Activated B cell treated with CpG ODN at 0.5 μM for 24 hours (primary cell): Measurements from ENCODE around the gene MAPK8. TPM values are rescaled to one million over a fixed set of nuclear protein-coding genes. Genes with fewer than 3 reads are reported as not detected.
A peak's percentile ranks its signal among the peaks of the same experiment; 100 is the strongest.

ENCODE experiments used
- ATAC-seq: fragments of 200-7000 bp; cut with Tn5 transposase; one replicate; pipeline ENCODE4 v1.10.0; 2021; ENCODE audit warnings: low read depth, mild to moderate bottlenecking, moderate library complexity
- CTCF ChIA-PET: fragments of 350-600 bp; sonication (Branson Sonifier 250); formaldehyde crosslinking; loops from one replicate; lab custom pipeline; 2021; ENCODE audit warnings: antibody characterized with exemption; lab: Charles Lee
- POLR2A ChIA-PET: fragments of 350-600 bp; sonication (Branson Sonifier 250); formaldehyde crosslinking; loops from one replicate; lab custom pipeline; 2021; ENCODE audit warnings: antibody characterized with exemption; lab: Charles Lee
- DNase-seq: peaks from one replicate; pipeline ENCODE4 v3.0.0; 2022
- H3K27ac Mint-ChIP-seq: one replicate; pipeline ENCODE4 v1.8.0; 2020; ENCODE audit warnings: mixed read lengths
- H3K27me3 Mint-ChIP-seq: one replicate; pipeline ENCODE4 v1.8.0; 2021; ENCODE audit warnings: mixed read lengths
- H3K36me3 Mint-ChIP-seq: one replicate; pipeline ENCODE4 v1.8.0; 2021; ENCODE audit warnings: low read depth, mixed read lengths
- H3K4me1 Mint-ChIP-seq: one replicate; pipeline ENCODE4 v1.8.0; 2021; ENCODE audit warnings: mixed read lengths
- H3K4me3 Mint-ChIP-seq: one replicate; pipeline ENCODE4 v1.8.0; 2020; ENCODE audit warnings: mild to moderate bottlenecking, mixed read lengths
- H3K9me3 Mint-ChIP-seq: one replicate; pipeline ENCODE4 v1.8.0; 2020; ENCODE audit warnings: mixed read lengths
- intact Hi-C: fragments of 100-400 bp; cut with micrococcal nuclease; formaldehyde crosslinking; loops from one replicate; pipeline ENCODE4 v1.15.1; 2024
- total RNA-seq: library from RNA; stranded (reverse); gene quantifications from 2 replicates; pipeline ENCODE4 v1.2.3, GENCODE V29; 2022
- TF ChIP-seq, protein P1 (sequence below): fragments of 200-600 bp; IDR thresholded peaks from one replicate; pipeline ENCODE4 v1.8.0; 2022; ENCODE audit warnings: antibody characterized with exemption, mild to moderate bottlenecking

MAPK8 gene
- total RNA-seq, 1 donor from 2014 or later = 25.8 TPM

DNA sequence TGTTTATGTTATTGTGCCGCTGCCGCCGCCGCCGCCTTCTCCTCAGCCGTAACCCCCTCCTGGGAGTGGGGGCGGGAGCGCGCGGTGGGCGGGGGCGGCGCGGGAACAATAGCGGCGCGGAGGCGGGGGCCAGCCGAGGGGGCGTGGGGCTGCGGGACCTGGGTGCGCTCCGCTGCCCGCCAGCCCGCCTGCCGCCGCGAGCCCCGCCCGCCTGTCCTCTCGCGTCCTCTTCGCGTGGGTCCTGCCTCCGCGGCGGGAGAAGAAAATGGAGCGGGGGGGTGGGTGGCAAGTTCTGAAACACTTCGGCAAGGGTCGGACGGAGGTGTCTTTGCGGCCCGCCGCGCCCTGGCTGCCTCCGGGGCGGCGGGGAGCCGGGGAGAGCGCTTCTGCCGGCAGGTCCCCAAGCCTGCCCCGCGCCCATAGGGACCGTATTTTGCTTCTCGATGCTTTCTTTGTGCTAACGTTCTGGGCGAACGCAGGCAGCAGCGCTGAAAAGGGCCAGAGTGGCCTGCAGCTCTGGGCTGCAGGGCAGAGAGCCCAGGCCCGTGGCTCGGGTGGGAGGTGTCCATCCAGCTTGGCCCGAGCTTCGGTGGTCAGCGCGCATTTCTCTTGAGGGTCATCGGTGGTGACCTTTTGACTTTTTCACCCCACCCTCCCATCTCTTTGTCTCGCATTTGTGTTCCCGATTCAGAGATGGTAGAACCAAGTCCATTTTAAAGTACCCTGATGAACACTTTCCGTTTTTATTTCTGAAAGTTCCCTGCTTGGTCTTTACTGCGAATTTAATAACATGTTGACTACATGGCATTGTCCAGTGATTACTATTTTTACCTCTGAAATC, 613 bp downstream of the MAPK8 start:
- ATAC-seq = peak; percentile 51
- peak overlapping the region; percentile 78 for H3K4me3 Mint-ChIP-seq
- no peak for DNase-seq
- H3K9me3 Mint-ChIP-seq = no peaks in the 10 kb centered on the region
- TF ChIP-seq, protein P1, sequence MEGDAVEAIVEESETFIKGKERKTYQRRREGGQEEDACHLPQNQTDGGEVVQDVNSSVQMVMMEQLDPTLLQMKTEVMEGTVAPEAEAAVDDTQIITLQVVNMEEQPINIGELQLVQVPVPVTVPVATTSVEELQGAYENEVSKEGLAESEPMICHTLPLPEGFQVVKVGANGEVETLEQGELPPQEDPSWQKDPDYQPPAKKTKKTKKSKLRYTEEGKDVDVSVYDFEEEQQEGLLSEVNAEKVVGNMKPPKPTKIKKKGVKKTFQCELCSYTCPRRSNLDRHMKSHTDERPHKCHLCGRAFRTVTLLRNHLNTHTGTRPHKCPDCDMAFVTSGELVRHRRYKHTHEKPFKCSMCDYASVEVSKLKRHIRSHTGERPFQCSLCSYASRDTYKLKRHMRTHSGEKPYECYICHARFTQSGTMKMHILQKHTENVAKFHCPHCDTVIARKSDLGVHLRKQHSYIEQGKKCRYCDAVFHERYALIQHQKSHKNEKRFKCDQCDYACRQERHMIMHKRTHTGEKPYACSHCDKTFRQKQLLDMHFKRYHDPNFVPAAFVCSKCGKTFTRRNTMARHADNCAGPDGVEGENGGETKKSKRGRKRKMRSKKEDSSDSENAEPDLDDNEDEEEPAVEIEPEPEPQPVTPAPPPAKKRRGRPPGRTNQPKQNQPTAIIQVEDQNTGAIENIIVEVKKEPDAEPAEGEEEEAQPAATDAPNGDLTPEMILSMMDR = no peak
- no peaks in the 10 kb centered on the region for H3K27me3 Mint-ChIP-seq
- H3K36me3 Mint-ChIP-seq = peaks cover 3% of the 10 kb centered on the region
- intact Hi-C loops = loop anchor here (1.0 to 10.0 kb wide), 5 partner anchors 28 to 1232 kb away; partner anchors contain the start of genes ERCC6, TMEM273 and ZNF488
- CTCF ChIA-PET = no interaction called here
- peak overlapping the region; percentile 47 for H3K27ac Mint-ChIP-seq
- POLR2A ChIA-PET = no interaction called here
- H3K4me1 Mint-ChIP-seq = peaks cover 34% of the 10 kb centered on the region

DNA sequence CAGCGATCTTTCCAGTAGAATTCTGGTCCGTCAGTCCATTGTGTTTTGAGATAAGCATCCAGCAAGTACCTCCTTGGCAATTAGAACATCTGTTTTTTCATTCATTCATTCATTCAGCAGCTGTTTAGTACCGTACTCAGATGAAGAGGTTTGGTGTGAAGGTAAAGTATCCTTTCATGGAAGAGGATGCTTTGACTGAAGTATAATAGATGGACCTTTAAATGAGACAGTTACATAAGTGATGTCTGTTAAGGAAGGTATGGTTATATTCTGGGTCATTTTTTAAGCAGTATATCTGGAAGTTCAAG, 1.2 kb downstream of the MAPK8 start:
- Mint-ChIP-seq H3K4me3 (peak overlapping the region; percentile 78), H3K4me1 (peaks cover 36% of the 10 kb centered on the region), H3K27ac (peak overlapping the region; percentile 47), H3K9me3 (no peaks in the 10 kb centered on the region), H3K27me3 (no peaks in the 10 kb centered on the region), H3K36me3 (peaks cover 3% of the 10 kb centered on the region)
- ATAC-seq = no peak
- DNase-seq = no peak
- intact Hi-C loops = loop anchor here (5.0 to 10.0 kb wide), 3 partner anchors 350 to 923 kb away; partner anchors contain the start of genes TMEM273 and ZNF488
- ChIA-PET CTCF (no interaction called here), POLR2A (no interaction called here)
- TF ChIP-seq, protein P1 = no peak

DNA sequence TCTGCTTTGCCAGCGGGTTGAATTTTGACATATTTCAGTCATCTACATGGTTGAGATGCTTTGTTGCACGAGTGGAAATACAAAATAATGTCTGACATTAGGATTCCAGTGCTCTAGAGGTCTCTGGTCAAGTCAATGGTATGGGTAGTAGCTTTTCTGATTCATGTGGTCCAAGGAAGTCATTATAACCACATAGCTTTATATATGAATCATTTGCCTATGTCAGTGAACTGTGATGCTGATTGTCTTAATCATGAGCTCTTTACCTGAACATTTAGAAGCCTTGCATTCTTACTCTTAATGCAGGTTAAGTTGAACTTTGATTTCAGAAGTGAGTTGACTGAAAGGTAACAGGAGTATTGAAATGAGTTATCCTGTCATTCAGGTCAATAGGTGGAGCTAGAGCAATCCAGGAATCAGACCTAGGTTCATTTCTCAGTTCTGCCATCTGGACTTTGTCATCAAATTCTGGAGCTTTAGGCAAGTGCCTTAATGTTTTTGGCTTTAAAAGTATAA, 3.3 kb downstream of the MAPK8 start:
- Mint-ChIP-seq H3K9me3 (no peaks in the 10 kb centered on the region), H3K27me3 (no peaks in the 10 kb centered on the region), H3K4me3 (peak overlapping the region; percentile 38), H3K36me3 (peaks cover 3% of the 10 kb centered on the region), H3K4me1 (peaks cover 33% of the 10 kb centered on the region), H3K27ac (no peak overlapping the region)
- ChIA-PET CTCF (interaction anchor here (0.9 to 1.1 kb wide), 3 partner anchors 10 to 54 kb away, joined by 3 read pairs; no protein-coding TSS in a partner anchor), POLR2A (no interaction called here)
- ATAC-seq (no peak), DNase-seq (no peak)
- intact Hi-C loops = loop anchor here (5.0 to 10.0 kb wide), 3 partner anchors 348 to 925 kb away; partner anchors contain the start of genes TMEM273 and ZNF488
- TF ChIP-seq, protein P1 = no peak

DNA sequence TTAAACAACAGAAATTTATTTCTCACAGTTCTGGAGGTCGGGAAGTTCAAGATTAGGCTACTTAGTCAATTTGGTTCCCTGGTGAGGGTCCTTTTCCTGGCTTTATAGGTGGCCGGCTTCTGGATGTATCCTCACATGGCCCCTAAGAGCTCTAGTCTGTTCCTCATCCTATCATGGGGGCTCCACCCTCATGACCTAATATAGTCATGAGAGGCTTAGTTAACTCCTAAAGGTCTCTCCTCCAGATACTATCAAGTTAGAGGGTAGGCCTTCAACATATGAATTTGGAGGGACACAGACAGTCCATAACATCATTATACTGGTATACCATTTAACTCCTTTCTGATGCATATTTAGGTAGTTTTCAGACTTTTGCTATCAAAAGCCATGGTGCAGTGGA, 7.6 kb downstream of the MAPK8 start:
- DNase-seq = no peak
- intact Hi-C loops = no loop called here
- TF ChIP-seq, protein P1 = no peak
- Mint-ChIP-seq H3K4me1 (peaks cover 15% of the 10 kb centered on the region), H3K27me3 (no peaks in the 10 kb centered on the region), H3K4me3 (no peak overlapping the region), H3K27ac (no peak overlapping the region), H3K36me3 (peaks cover 3% of the 10 kb centered on the region), H3K9me3 (no peaks in the 10 kb centered on the region)
- ChIA-PET POLR2A (no interaction called here), CTCF (no interaction called here)
- ATAC-seq = no peak

DNA sequence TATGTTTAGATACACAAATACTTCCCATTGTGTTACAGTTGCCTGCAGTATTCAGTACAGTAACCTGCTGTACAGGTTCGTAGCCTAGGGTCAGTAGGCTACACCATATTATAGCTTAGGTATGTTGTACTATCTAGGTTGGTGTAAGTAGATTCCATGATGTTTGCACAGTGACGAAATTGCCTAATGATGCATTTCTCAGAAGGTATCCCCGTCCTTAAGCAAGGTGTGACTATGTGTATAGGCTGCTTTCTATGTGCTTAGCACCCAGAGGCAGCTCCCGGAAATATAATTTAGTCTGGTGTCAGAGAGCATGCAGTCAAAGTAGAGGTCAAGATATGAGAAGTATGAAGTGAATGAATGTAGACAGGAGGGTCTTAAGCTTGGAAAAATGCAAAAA, 9.8 kb downstream of the MAPK8 start:
- Mint-ChIP-seq H3K4me1 (peaks cover 3% of the 10 kb centered on the region), H3K27me3 (no peaks in the 10 kb centered on the region), H3K4me3 (no peak overlapping the region), H3K36me3 (peaks cover 3% of the 10 kb centered on the region), H3K9me3 (no peaks in the 10 kb centered on the region), H3K27ac (no peak overlapping the region)
- ATAC-seq = no peak
- ChIA-PET CTCF (no interaction called here), POLR2A (interaction anchor here (0.6 kb wide), 1 partner anchor 317 kb away, joined by 3 read pairs; no protein-coding TSS in a partner anchor)
- TF ChIP-seq, protein P1 = no peak
- intact Hi-C loops = no loop called here
- DNase-seq = no peak
